HG02885 (cell line): ENCODE results near the gene TXK.

ENCODE experiments used
- ATAC-seq: cut with Tn5 transposase; IDR thresholded peaks from one replicate; pipeline ENCODE4 v1.9.1; 2021; ENCODE audit warnings: mild to moderate bottlenecking; ENCODE audit not compliant: unreplicated experiment, poor library complexity

TXK gene

GRCh38 chr4:48138936-48139335, 4.9 kb upstream of the TXK start:
- ATAC-seq = peak; percentile 82

GRCh38 chr4:48138511-48138910, 4.5 kb upstream of the TXK start:
- no peak for ATAC-seq

GRCh38 chr4:48137846-48138245, 3.8 kb upstream of the TXK start:
- ATAC-seq = no peak

GRCh38 chr4:48133669-48134068, 381 bp downstream of the TXK start:
- no peak for ATAC-seq

DNA sequence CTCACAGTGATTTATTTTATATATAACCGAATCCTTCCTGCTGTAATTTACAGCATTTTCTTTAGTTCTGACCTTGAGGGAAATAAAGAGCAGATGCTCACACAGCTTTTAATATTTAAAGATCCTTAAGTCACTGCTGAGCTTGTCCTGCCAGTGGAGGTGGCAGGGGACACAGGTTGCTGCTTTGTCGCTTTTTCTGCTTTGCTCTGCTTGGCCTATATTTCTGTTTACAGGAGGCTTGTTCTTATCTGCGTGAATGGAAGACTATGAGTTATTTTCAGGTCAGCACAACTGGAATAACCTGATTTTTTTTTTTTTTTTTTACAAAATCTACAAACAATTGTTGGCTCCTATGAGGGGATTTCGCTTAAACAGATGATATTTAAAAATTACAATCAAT, 2.3 kb downstream of the TXK start:
- ATAC-seq = no peak

- ATAC-seq = no peak
Observed at GRCh38 chr4:48130100-48130499, 4.0 kb downstream of the TXK start.

- ATAC-seq = no peak
Observed at GRCh38 chr4:48129307-48130014, 4.6 kb downstream of the TXK start.

- ATAC-seq = peak; percentile 83
Observed at GRCh38 chr4:48127682-48128404, 6.2 kb downstream of the TXK start.

DNA sequence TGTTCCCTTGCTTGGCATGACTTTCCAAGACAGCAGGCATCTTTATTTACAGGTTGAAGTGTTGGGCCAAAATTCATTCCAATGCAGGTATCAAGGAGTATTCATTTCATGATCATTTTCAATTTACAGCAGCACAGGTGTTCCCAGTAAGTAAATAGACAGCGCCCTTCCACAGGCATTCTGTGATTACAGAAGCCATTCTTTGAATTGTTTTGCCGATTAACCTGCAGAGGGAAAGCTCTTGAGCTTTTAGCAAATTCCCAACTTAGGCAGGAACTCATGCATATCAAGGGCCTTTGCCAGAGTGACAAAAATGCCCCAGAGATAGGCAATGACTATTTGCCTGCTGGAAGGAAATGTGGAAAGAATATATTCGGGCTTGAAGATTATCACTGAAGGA, 6.8 kb downstream of the TXK start:
- no peak for ATAC-seq

GRCh38 chr4:48126621-48127020, 7.4 kb downstream of the TXK start:
- ATAC-seq = no peak

DNA sequence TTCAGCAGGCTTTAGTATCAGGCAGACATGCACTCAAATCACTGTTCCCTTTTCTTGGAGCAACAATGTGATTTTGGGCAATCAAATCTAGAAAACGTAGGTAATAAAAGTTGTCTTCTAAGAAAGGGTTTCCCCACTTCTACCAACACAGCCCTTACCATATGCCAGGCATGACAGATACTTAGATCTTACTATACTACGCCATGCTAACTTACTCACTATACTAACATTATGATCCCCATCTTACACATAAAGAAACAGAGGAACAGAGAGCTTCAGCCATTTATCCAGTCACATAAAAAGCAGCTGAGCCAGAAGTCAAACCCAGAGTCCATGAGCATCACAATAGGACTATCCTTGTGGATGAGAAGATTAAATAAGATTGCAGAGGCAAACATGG, 9.2 kb downstream of the TXK start:
- no peak for ATAC-seq

DNA sequence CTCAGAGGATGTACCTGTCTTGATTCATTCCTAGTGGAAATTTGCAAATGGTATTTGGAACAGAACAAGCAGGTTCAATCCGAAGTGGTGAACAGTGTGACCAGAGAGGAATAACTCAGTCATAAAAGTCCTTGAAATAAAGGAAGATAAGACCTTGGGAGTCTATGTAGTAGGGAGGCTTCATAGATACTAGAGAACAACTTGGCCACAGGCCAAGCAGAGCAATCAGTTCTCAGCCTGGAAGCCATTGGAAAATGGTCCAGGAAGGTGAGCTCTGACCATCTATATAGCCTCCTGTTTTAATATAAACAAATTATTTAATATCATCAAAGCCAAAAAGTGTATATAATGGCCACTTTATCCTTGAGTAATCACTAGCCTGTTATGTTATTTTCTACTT, 11.3 kb downstream of the TXK start:
- ATAC-seq = no peak

DNA sequence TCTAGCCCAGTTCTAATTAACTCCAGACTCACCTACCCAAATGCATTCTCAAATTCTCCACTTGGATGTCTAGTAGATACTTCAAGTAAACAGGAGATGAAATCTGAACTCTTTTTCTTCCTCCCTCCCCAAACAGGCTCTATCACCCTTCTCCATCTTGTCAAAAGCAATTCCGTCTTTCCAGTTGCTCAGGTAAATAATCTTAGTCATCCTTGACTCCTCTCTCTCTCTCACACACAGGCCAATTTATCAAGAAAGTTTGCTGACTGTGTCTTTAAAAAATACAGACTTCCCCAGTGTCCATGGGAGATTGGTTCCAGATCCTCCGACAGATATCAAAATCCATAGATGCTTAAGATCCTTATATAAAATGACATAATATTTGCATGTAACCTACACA, 12.9 kb downstream of the TXK start:
- no peak for ATAC-seq

DNA sequence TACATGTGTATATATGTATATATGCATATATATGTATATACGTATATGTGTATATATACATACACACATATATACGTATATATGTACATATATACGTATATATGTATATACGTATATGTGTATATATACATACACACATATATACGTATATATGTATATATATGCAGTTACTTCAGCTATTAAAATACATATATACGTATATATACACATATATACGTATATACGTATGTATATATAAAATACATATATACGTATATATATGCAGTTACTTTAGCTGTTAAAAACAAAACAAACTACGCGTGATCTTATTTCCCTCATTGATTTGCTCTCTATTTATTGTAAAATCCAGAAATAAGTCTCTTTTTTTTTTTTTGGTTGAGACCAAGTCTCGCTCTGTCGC, 13.9 kb downstream of the TXK start:
- ATAC-seq = no peak

DNA sequence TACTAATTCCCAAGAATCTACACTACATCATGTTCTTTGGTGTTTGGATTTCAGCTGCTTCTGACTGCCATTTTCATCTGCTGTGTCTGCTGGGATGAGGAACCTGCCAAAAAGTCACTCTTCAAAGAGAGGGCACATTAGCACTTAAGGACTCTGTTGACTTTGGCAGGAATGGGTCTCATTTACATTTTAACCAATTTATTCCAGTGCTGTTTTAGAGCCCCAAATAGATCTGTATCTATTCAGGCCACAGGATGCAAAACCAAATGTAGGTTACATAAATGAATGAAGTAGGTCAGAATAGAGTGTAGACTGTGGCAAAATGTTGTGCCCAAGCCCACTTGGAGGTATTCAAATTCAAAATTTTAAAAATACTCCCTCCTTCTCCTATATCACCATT, 14.4 kb downstream of the TXK start:
- no peak for ATAC-seq

- no peak for ATAC-seq
Observed at GRCh38 chr4:48118081-48118480, 16.0 kb downstream of the TXK start.

DNA sequence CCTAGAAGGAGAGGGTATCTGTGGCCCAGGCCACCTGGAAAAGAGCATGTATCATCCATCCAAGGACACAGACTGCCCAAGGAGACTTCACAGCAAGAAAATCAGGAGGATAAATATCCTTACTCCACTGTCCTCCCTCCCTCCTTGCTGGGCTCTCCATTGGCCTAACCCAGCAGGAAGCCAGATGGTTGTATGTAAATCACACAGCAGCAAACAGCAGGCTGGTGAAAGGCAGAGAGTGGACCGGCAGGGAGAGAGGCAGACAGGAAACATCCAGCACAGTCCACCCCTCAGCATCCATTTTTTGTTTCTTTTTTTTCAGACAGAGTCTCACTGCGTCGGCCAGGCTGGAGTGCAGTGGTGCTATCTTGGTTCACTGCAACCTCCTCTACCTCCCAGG, 17.5 kb downstream of the TXK start:
- ATAC-seq = no peak

DNA sequence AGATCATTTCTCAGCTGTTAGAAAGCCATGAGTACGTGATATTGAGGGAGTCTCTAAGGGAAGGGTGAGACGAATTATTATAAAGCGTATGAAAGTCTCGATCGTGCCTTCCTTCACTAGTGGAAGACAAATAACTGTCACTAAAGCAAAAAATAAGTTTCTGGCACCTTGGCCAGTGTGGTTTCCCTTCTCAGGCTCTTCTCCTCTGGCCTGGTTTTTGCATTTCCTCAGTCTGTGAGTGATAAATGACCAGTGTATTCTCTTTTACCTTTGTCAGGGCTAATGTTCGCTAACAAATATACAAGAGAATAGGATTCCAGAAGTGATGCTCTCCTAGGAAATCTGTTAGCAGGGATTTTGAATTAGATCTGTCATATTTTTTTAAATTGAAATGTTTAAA, 19.6 kb downstream of the TXK start:
- ATAC-seq = no peak

- no peak for ATAC-seq
Observed at GRCh38 chr4:48112017-48112667, 21.9 kb downstream of the TXK start.

GRCh38 chr4:48110452-48110978, 23.5 kb downstream of the TXK start:
- ATAC-seq = no peak
